NCI-H2171 treated with DMSO at 0.1 percent for 48 hours (cell line): ENCODE data around the gene DNMT3A.
A peak's percentile ranks its signal among the peaks of the same experiment; 100 is the strongest.

Experiments used
- DNase-seq: peaks from one replicate; lab custom pipeline; 2025; lab: John Stamatoyannopoulos, UW

The DNMT3A gene

GRCh38 chr2:25343187-25343825 is 1.6 kb upstream of the DNMT3A start:
- no peak for DNase-seq

GRCh38 chr2:25342372-25343186 is 854 bp upstream of the DNMT3A start:
- peak; percentile 67 for DNase-seq

- DNase-seq: peak; percentile 35
Measured at GRCh38 chr2:25341011-25341727, 556 bp downstream of the DNMT3A start.

DNA sequence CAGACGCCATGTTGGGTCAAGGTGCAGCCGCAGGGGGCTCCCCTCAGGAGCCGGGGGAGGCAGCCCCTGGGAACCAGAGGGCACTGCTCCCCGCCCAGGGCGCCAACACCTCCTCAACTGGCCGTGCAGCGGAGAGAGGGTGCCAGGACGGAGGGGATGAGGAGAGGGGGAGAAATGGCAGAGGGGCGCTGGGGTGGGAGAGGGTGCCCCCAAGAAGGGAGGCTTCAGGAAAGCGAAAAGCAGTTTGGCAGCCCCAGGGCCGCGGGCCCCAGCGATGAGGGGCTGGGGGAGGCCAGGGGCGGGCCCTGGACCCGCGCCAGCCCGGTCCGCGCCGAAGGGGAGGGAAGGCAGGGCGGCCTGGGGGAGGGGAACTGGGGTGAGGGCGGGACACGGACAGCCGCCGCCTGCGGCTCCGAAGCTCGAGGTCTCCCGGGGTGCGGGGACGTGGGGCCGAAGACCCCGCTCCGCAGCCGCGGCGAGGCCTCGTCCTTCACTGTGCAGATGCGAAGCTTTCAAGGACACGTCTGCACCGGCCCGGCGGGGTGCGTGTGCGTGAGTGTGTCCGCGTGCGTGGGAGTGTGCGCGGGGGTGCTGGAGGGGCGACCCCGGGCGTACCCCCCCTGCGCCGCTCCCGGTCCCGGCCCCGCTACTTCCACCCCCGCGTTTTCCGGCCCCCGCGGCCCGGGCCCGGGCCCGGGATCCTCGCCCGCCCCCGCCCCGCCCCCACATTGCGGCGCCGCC is 1.4 kb downstream of the DNMT3A start:
- peak; percentile 68 for DNase-seq

GRCh38 chr2:25339791-25340180 is 1.9 kb downstream of the DNMT3A start:
- DNase-seq: peak; percentile 93

DNA sequence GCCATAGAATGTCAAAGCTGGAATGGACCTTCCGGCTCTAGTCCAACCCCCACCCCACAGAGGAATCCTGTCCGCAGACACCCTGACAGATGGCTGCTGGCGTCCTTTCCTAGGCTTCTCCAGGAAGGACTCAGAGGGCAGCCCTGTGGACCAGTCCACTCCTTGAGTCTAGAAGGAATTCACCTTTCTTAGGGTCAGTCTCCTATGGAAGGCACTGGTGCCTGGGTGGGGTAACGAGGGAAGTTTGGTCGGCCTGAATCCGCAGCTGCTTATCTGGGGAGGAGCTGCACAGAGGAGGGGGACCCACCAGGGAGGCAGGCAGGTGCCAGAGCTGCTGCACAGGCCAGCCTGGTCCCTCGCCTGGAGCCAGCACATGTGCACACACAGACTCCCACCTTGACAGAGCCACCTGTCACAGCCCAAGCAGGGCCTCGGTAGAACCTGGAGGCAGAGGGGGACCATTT is 2.5 kb downstream of the DNMT3A start:
- DNase-seq: peak; percentile 92

- DNase-seq: no peak
Measured at GRCh38 chr2:25338401-25338800, 3.3 kb downstream of the DNMT3A start.

GRCh38 chr2:25337891-25338290 is 3.8 kb downstream of the DNMT3A start:
- no peak for DNase-seq

DNA sequence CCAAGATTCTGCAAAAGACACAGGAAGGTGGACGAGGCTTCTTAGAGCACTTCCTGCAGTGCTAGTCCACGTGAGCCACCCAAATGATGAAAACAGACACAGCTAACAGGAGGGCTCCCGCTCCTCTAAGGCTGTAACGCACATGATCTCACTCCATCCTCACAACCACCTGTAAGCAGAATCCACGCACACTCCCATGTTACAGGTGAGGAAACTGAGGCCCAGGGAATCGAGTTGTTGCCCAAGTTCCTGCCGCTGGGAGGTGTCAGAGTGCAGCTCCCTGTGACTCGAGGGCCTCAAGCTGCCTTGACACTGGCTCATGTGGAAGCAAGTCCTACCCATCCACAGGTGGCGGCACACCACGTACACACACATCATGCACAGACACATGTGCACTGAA is 4.4 kb downstream of the DNMT3A start:
- no peak for DNase-seq

GRCh38 chr2:25336383-25336841 is 5.3 kb downstream of the DNMT3A start:
- no peak for DNase-seq

GRCh38 chr2:25335971-25336370 is 5.8 kb downstream of the DNMT3A start:
- DNase-seq: no peak

DNA sequence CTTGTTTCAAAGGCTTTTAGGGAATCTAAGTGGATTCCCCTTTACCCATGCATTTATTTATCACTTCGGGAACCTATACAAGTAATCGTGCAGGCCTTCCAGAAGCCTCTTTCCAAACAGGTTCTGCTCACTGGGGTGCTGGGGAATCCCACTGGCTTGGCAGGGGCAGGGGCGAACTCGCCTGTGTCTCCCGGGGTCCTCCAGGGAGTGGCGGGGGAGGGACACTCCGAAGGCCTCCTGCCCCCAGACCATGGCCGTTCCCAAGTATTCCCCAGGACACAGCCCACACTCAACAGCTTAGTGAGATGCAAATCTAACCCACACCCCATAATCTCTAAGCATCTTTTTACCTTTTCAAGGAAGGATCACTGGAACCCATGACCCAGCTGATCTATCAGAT is 6.5 kb downstream of the DNMT3A start:
- DNase-seq: no peak

GRCh38 chr2:25334482-25334881 is 7.2 kb downstream of the DNMT3A start:
- DNase-seq: no peak

- no peak for DNase-seq
Measured at GRCh38 chr2:25333981-25334380, 7.7 kb downstream of the DNMT3A start.

- no peak for DNase-seq
Measured at GRCh38 chr2:25332571-25332970, 9.2 kb downstream of the DNMT3A start.

- DNase-seq: no peak
Measured at GRCh38 chr2:25331686-25332365, 9.9 kb downstream of the DNMT3A start.

DNA sequence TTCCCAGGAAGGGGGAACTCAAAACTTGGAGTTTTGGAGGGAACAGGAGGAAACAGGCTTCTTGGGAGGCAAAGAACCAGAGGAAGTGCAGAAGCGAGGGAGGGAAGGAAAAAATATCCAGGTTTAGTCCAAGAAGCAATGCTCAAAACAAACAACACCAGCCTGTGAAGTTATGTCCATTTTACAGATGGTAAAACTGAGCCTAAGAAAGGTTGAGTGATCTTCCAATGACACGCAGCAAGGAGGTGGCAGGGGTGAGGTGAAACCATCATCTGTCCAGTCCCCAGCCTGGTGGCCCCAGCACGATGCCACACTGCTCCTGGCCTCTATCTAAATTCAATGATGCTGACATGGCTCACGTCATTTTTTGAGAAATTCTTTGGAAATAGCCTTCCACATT is 10.8 kb downstream of the DNMT3A start:
- DNase-seq: no peak

DNA sequence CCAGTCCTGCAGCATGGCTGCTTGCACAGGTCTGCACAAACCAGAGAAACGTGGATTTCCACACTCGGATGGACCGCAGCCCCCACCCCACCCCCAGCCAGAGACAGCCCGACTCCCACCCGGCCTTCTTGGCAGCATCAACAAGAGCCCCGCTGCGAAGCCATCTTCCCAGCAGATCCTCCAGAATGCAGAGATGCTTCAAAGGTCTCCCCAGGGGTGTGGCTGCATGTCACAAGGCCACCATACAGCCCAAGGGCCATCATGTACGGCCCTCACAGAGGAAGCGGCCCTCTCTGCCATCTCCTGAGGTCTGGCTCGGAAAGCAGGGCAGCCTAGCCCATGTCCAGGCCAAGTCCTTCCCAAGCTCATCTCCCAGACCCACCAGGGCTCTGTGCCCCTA is 11.5 kb downstream of the DNMT3A start:
- DNase-seq: no peak

GRCh38 chr2:25328152-25329085 is 13.3 kb downstream of the DNMT3A start:
- no peak for DNase-seq

GRCh38 chr2:25326326-25327013 is 15.3 kb downstream of the DNMT3A start:
- DNase-seq: no peak
